HG03342 (cell line): Measurements from ENCODE around the gene TRIM65.
A peak's percentile ranks its signal among the peaks of the same experiment; 100 is the strongest.
"Not testable (repeated sequence)": the region's sequence is repeated elsewhere in the genome, so short reads cannot be mapped to it uniquely, and the experiment has no call there.

Experiments
- ATAC-seq: cut with Tn5 transposase; IDR thresholded peaks from one replicate; pipeline ENCODE4 v1.9.1; 2021; ENCODE audit warnings: mild to moderate bottlenecking, moderate library complexity; ENCODE audit not compliant: unreplicated experiment

TRIM65 gene

DNA sequence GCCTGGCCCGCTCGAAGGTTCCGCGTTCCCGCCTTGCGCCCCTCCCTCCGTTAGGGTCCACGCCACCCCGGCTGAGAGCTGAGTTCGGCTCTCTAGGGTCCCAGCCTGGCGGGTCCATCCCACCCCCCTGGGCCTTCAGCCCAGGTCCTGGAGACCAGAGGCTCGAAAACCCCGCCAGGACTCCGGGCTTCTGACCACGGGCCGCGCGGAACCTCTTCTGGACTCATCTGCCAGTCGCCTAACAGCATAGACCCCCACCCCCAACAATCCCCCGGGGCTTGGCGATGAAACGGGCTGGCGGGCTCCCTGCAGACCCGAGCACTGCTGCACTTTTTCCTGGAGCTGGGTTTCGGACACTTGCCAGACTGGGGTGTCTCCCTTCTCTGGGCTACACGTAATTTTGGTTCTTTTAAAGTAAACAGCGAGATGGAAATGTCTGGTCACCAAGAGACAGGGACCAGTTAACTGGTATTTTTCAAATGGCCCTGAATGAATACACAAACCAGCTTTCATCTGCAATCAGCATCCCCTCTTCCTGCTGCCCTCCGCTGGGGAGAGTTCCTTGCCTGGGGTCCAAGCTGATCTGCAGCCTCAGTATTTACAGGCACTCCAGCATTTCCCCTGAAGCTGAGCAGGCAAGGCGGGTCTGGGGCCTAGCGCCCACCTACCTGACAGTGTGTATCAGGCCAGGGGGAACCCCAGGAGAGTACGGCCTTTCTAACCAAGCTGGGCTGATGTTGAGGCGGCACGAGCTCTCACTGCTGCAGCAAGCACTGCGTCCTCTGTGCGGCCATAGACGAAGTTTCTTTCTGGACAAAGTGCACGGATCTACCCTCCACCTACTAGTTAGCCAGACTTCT is 639 bp upstream of the TRIM65 start:
- peak; percentile 7 for ATAC-seq

DNA sequence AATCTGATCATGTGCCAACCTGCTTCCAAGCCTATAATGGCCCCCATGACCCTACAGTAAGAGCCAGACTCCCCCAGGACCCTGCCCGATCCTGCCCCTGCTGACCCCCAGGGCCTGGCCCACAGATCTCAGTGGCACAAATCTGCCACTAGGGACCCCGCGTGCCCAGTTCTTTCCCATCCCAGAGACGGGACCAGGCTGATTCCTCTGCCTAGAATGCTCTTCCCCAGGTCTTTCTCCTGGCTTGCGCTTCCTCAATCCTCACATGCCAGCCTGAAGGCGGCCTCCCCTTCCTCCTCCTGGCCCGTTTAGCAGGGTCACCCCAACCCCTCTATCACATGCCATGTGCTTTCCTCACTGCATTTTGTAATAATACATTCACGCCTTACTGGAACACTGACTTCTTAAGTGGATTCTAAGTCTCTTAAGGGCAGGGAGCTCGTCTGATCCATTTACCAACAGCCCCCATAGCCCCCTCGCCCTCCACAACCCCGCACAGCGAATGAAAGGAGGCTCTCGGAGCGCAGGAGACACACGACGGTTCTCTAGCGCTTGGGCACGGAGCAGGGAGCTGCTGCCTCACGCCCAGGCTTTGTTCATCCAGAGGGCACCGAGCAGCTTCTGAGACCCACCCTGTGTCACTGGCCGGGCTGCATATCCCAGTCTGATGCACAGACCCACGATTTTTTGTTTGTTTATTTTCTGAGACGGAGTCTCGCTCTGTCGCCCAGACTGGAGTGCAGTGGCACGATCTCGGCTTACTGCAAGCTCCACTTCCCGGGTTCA is 1.2 kb downstream of the TRIM65 start:
- ATAC-seq: no peak

DNA sequence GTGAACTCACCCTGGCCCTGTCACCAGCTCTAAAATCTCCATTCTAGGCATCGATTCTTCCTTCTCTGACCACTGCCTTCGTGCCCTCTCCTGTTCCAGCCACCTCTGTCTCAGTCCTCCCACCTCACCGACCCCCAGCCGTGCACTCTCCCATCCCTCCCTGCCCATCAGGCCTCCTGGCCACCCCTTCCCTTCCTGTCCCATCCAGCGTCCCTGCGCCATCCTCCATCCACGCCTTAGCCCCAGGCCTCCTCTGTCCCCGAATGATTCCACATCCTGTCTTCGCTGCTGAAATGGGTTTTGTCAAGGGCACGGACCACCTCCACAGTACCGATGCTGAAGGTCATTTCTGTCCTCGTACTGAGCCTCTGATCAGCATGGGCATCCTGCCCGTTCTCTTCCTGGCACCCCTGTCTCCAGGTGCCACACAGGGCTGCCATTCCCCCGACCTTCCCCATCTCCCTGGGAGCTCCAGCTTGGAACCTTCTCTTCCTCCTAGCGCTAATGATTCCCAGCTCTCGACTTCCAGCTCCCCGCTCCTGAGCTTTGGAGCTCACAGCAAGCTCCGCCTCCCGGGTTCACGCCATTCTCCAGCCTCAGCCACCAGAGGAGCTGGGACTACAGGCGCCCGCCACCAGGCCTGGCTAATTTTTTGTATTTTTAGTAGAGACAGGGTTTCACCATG is 2.6 kb downstream of the TRIM65 start:
- no peak for ATAC-seq

DNA sequence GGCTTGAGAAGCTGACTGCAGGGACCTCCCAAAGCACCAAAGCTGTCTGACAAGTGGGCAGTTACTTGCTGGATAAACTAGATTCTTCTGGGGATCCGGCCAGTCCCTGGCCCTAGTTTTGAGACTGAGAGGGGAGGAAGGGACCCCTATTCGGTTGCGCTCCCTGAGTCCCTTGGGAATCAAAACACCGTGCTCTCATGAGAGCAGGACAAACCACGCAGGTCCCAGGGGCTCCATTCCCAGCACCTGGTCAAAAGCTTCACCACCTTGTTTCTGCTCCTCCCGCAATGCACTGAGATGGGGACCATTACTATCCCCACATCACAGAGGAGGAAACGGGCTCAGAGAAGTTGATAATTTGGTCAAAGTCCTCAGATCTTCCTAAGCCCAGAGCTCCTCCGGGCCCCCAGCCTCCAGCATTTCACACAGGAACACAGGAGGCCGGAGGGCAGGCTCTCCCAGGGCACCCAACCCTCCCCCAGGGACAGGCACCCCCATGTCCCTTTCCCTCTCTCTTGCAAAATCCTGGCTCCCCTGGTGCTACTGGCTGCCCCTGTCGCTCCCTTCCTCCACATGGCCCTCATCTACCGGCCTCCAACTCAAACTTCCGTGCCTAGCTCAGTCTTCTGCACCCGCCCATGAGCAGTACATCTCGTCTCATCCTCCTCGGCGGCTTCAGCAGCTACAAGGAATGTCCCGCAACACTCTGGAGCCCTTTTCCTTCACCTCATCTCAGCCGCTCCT is 3.3 kb downstream of the TRIM65 start:
- no peak for ATAC-seq

DNA sequence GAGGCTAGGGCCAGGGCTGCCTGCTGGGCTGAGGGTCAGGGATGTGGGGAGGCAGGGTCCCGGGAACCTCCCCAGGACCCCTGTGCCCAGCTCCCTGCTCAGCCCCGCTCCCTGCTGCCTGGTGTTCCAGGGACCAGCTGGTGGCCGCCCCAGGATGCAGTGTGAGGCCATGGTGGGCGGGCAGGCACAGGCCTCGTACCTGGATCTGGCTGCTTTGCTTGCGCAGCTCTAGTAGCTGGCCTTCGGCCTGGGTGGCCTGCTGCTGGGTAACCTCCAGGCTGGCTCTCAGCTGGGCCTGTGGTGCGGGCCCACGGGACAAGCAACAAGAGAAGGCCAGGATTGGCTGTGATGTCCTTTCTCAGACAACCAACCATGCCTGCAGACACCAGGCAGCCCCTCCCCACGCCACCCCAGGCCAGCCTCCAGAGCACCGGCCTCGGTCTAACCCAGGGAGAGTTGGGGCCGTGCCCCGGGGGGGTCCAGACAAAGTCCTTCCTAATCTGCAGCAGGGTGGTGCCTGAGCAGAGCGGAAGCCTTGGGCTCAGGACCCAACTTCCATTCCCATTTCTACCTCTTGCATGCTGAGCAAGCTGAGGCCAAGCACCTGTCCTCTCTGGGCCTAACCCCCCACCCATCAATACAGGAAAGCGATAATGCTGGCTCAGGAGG is 4.1 kb downstream of the TRIM65 start:
- no peak for ATAC-seq

DNA sequence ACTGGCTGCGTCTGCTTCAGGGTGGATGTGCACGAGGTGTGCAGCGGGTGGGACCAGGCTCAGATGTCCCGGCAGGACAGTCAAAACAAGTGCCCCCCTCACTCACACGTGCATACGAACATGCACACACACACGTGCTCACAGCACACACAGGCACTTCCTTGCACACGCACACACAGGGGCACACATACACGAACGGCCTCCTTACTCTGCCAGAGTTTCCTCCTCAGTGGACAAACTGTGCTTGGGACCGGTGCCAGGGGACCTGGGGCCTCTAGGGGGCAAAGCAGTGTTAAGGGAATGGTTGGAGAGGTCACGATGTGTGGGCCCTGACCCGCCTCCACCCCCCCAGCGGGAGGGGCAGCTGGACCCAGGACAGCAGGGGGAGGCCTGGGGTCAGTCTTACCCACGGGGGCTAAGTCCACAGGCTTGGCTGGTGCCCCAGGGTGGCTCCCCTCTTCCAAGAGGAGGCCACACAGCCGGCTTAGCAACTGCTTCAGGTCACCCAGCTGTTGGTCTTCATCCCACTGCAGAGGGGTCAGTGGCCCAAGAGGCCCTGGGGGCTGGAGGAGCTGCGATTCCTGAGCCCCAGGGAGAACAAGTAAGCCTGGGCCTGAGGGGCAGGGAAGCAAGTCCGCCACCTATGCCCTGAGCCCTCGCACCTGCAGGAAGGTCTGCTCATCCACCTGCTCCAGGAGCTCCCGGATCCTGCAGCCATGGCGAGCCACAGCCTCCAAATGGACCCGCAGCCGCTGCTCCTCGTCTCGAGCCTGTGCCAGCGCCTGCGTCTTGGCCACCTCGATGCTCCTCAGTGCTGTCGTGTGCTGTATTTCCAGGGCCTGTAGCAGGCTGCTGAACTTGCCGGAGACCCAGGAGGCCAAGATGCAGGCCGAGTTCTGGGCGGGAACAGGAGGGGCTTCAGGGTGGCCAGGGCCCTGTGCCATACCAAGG is 4.9 kb downstream of the TRIM65 start:
- ATAC-seq: no peak

DNA sequence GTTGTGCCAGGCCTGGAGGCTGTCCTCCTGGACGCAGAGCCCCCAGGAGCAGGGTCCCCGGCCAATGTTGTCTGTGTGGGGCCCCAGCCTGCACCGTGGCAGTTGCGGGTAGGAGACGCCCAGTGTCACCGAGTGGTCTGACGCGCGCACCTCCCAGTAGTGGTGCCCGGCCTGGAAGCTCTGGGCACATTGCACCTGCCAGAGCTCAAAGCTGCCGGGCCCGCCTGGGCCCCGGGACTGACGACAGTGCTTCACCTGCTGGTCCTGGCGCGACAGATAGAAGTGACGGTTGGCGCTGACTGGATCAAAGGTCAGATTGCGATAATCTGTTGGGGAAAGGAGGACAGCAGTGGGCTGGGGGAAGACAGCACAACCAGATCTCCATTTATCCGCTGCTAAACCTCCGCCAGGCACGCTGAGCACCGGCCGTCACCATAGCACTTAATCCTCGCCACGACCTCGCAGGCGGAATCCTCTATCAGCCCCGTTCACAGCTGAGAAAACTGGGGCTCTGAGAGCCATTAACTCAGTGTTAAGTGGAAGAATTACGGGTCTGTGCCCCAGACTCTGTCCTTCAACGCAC is 5.6 kb downstream of the TRIM65 start:
- no peak for ATAC-seq

DNA sequence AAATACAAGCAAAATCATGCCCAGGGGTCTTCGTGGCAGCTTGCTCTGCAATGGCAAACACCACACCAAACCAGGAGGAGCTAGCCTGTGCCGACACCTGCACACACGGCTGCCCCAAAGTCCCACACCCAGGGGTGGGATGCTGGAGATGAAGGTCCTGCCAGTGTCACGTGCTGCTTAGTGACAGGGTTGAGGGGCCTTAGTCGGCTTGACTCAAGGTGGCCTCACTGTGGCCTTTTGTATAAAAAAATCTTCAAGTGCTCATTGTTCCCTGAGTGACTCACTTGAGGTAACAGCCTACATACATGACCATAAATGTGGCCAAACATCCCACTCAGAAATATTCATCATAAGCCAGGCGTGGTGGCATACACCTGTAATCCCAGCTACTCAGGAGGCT is 7.3 kb downstream of the TRIM65 start:
- no peak for ATAC-seq

DNA sequence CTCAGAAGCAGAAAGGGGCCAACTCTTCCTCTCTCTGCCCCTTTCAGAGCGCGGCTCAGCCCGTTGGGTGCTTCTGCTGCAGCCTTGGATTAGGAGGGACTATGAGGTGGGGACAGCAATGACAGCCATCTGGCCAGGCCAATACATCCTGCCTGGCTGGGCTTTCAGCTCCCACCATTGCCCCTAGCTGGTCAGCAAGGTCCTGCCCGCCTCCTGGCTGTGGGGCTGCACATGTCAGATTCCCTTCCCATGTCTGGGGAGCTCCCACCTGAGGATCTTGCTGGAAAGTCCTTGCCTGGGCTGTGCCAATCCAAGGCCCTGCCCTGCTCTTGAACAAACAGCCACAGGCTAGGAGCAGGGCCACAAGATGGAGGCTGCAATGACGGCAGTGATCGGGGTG is 8.3 kb downstream of the TRIM65 start:
- no peak for ATAC-seq

DNA sequence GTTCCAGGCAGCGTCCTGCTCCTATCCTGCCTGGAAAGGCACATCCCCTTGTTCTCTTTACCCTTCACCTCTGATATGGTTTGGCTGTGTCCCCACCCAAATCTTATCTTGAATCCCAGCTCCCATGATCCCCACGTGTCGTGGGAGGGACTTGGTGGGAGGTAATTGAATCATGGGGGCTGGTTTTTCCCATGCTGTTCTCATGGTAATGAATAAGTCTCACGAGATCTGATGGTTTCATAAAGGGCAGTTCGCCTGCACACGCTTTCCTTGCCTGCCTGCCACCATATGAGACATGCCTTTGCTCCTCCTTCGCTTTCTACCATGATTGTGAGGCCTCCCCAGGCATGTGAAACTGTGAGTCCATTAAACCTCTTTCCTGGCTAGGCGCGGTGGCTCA is 10.9 kb downstream of the TRIM65 start:
- ATAC-seq: not testable (repeated sequence)

DNA sequence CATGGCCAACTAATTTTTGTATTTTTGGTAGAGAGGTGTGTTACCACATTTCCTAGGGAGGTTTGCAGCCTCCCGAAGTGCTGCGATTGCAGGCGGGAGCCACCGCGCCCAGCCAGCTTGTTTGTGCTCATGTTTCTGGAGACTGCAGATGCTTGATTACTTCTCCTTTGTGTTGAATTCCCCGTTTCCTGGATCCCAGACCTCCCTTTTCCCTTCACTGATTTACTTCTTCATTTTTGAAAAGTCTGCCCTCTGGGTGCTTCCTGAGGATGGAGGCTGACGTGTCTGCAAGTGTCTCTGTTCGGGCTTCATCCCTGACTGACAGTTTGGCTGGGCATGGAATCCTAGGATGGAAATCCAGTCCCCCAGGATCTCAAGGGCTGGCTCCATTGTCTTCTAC is 11.3 kb downstream of the TRIM65 start:
- ATAC-seq: no peak

DNA sequence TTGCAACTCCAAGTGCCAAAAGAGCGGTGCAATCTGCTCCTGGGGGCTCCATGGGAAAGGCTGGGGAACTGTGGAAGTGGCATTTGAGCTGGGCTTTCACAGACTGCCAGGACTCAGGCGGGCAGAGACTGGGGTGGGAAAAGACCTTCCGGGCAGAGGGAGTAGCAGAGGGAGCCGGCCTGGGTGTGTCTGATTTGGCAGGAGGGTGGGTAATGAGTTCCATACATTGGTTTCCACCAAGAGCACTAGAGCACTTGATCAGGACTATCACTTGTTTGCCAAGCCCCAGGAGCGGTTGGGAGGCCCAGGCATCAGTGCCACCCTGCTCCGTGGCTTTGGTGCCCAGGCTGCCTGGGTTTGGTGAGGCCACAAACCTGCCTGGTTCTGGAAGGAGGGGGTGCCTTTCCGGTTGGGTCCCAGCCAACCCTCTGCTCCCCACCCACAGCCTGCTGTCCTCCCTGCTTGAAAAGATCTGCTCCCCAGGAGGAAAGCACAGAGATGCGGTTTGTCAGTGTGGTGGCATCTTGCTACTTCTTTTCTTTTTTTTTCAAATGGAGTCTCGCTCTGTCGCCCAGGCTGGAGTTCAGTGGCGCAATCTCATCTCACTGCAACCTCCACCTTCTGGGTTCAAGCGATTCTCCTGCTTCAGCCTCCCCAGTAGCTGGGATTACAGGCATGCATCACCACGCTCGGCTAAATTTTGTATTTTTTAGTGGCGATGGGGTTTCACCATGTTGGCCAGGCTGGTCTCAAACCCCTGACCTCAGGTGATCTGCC is 14.9 kb downstream of the TRIM65 start:
- no peak for ATAC-seq

DNA sequence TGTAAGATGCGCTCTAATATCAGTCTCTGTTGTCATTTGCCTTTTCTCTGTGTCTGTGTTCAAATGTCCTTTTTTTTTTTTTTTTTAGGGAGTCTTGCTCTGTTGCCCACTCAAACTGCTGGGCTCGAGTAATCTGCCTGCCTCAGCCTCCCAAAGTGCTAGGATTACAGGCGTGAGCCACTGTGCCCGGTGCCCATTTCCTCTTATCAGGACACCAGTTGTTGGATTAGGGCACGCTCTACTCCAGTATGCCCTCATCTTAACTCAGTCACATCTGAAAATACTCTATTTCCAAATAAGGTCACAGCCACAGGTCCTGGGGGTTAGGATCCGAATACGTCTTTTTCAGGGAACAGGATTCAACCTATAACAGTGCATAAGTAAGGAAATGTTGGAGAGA is 16.5 kb downstream of the TRIM65 start:
- ATAC-seq: no peak

DNA sequence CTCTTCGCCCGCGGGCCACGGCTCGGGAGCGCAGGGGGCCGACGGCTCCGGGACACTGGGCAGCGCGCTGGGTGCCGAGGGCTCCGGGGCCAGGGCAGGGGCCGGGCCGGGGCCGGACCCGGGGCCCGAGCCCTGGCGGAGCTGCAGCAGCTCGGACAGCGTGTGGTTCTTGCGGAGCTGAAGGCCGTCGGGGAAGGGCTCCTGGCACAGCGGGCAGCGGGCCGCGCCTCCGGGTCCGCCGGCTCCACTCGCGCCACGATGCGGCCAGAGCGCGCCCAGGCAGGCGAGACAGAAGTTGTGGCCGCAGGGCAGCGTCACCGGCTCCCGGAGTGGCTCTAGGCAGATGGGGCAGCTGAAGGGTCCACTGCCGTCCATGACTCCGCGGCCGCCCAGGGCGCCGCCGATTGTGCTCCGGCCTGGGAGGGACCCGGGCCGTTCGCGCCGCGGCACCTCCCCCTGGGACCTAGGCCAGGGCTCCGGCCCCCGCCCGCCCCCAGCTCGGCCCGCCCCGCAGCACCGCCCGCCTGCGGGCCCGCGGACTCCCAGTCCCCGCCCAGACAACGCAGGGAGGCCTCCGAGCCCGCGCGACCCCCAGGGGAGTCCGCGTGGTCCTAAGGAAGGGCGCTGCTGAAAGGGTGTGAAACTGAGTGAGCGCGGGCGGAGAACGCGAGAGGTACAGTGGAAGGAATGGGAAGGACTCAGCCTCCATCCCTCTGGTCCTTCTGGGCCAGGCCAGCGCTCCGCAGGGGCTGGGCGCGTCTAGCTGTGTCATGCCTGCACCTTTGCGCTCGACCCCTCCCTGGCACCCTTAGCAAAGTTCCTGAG is 18.4 kb downstream of the TRIM65 start, which contains the start of gene TRIM47:
Gene TRIM47, minus strand, starts transcription at position 408 of the 825 bp plus-strand sequence. Its CDS starts 33 bp downstream, at position 375.
- ATAC-seq: no peak

DNA sequence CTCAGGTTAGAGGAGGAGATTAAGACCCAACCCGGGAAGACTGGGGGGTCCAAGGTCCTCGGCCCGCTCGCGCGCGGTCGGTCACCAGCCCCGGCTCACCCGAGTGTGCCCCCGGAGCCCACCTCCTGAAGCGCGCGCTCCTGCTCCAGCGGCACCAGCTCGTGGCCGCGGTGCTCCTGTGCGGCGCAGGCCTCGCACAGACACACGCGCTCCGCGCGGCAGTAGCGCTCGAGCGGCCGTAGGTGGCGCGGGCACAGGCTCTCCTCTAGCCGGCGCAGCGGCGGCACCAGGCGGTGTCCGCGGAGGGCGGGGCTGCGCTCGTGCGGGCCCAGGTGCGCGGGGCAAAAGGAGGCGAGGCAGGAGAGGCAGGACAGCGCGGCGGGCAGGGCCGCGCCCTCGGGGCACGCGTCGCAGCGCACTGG is 19.0 kb downstream of the TRIM65 start:
- peak; percentile 60 for ATAC-seq

DNA sequence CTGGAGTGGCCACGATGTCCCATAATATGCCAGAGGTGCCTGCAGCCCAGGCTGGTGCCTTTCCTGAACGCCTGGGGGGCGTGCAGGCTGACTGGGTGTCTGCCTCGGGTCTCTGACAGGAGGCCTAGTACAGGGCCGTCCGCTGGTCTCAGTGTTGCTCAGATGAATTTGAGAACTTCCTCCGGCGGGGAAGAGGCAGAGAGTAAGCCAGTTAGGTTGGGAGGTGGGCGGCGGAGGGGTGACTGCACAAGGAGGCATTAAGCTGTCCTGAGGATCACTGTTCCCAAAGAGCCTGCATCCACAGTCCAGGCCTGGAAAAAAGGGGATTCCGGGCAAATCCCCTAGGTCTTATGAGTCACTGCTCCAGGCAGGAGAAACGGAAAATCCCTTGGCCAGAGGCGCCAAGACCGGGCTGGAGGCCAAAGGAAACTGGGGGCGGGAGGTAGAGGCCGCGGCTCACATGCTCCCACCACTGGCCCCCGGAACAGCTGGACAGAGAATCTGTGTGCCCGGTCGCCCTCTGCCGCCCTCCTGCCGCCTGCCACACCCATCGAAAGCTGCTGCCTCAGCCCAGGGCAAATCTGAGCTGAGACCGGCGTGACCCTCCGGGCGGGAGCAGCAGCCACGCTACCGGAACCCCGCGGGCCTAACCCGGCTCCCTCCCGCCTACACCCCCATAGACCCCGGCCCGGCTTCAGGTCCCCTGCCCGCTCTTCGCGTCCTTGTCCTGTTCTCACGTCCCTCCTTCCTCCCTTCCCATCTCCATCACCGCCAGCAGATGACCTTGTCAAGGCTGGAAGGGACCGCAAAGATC is 19.6 kb downstream of the TRIM65 start:
- ATAC-seq: no peak
